ENCODE results near the gene CADM4.

The CADM4 gene

DNA sequence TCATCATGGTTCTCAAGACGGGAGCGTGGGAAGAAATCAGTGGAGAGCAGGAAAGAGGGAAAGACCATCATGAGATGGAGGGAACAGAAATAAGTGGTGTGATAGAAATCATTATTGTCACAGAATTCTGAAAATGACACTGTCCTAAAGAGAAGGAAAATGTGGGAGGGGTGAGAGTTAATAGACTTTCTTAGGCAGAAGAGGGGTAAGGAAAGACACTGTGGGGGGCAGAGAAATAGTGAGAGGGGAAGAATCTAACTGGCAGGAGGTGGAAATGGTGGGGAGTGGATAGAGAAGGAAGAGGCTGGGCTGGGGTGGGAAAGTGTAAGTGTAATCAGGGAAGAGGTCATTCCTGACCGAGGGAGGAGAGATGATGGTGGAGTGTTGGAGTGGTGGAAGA, 60.9 kb downstream of the CADM4 start:
- Histone ChIP-seq H3K27me3 (ENCODE audit: control insufficient read depth in 1 of 2, insufficient read depth in 1 of 2, low read length in 2 of 2) (no peaks in the 10 kb centered on the region), H3K18ac (ENCODE audit: low read depth in 1 of 2, low read length in 2 of 2) (no peak overlapping the region), H3K79me1 (replicated peaks; ENCODE audit: low read length, poor library complexity, severe bottlenecking) (peaks cover 11% of the 10 kb centered on the region), H2BK15ac (ENCODE audit: low read depth, poor library complexity, severe bottlenecking) (no peak overlapping the region), H2BK5ac (ENCODE audit: low read depth, low read length, poor library complexity, severe bottlenecking) (no peak overlapping the region), H3K9me3 (ENCODE audit: control insufficient read depth, low read length) (no peaks in the 10 kb centered on the region), H3K4me1 (ENCODE audit: control insufficient read depth, insufficient read depth, low read depth, low read length) (peaks cover 14% of the 10 kb centered on the region), H3K36me3 (ENCODE audit: control insufficient read depth in 1 of 2, insufficient read depth in 2 of 2, low read depth in 1 of 2, low read length in 2 of 2) (peaks cover 0 to under 1% of the 10 kb centered on the region in 2 experiments), H2BK120ac (ENCODE audit: low read depth, low read length) (no peak overlapping the region), H3K4me2 (ENCODE audit: low read length, poor library complexity, severe bottlenecking) (no peak overlapping the region), H3K27ac (ENCODE audit: low read length, poor library complexity, severe bottlenecking) (no peak overlapping the region), H2AFZ (ENCODE audit: low read depth, low read length) (no peak overlapping the region), H4K8ac (ENCODE audit: low read length) (no peak overlapping the region), H3K4me3 (ENCODE audit: insufficient read depth in 1 of 2, low read depth in 1 of 2, low read length in 2 of 2) (no peak overlapping the region), H3K14ac (ENCODE audit: low read length in 2 of 2) (no peak overlapping the region), H3K9ac (ENCODE audit: low read length) (no peak overlapping the region), H3K23ac (ENCODE audit: low read length in 2 of 2) (no peak overlapping the region), H2BK12ac (ENCODE audit: low read length in 2 of 2) (no peak overlapping the region), H4K91ac (ENCODE audit: low read length) (no peak overlapping the region), H3K4ac (ENCODE audit: low read depth in 1 of 2, low read length in 2 of 2) (no peak overlapping the region), H2AK5ac (ENCODE audit: low read length, severe bottlenecking) (no peak overlapping the region)
- DNase-seq, result no peak
- WGBS, result 87% methylated on average over 3 of the region's 3 CpGs

DNA sequence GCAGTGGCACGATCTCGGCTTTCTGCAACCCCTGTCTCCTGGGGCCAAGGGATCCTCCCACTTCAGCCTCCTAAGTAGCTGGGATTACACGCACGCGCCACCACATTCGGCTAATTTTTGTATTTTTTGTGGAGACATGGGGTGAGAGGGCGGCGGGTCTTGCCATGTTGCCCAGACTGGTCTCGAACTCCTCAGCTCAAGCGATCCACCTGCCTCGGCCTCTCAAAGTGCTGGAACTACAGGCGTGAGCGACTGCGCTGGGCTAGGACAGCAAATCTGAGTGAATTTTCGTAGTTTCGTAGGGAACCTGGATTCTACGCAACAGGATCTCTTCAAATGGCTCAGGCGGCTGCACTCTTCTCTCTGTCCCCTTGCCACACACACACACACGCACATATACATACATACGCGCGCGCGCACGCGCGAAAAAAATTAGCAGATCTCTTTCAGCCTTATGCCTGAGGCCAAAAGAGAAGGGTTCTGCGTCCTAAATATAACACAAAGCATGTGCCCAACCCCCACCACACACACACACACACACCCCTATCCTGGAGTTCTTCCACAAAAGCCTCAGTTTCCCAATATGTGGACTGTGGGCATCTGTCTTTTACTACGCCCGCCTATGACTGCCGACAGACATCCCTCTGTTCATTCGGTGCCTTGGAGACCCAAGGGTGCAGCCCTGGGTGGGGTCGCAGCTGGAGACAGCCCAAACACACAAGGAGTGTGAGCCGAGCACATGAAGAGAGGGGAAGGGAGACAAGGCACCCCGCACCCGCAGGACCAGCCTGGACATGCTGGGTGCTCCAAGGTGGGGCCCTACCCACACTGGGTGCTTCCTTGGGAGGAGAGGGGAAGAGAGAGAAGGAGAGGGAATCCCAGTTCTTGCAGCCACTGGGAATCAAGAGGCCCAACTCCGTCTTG, 63.4 kb downstream of the CADM4 start:
- no peak for DNase-seq
- Histone ChIP-seq H2BK12ac (ENCODE audit: low read length in 2 of 2) (peak overlapping the region; percentile 20 to 71), H3K9ac (ENCODE audit: low read length) (peak overlapping the region; percentile 100), H3K27me3 (ENCODE audit: control insufficient read depth in 1 of 2, insufficient read depth in 1 of 2, low read length in 2 of 2) (no peaks in the 10 kb centered on the region), H3K27ac (ENCODE audit: low read length, poor library complexity, severe bottlenecking) (peak overlapping the region; percentile 30), H3K9me3 (ENCODE audit: control insufficient read depth, low read length) (no peaks in the 10 kb centered on the region), H3K79me1 (replicated peaks; ENCODE audit: low read length, poor library complexity, severe bottlenecking) (peaks cover 25% of the 10 kb centered on the region), H3K4ac (ENCODE audit: low read depth in 1 of 2, low read length in 2 of 2) (peak overlapping the region; percentile 46 to 74), H2BK120ac (ENCODE audit: low read depth, low read length) (peak overlapping the region; percentile 64), H2BK15ac (ENCODE audit: low read depth, poor library complexity, severe bottlenecking) (no peak overlapping the region), H3K4me2 (ENCODE audit: low read length, poor library complexity, severe bottlenecking) (no peak overlapping the region), H2AK5ac (ENCODE audit: low read length, severe bottlenecking) (peak overlapping the region; percentile 69), H3K14ac (ENCODE audit: low read length in 2 of 2) (no peak overlapping the region), H4K91ac (ENCODE audit: low read length) (peak overlapping the region; percentile 70), H3K36me3 (ENCODE audit: control insufficient read depth in 1 of 2, insufficient read depth in 2 of 2, low read depth in 1 of 2, low read length in 2 of 2) (peaks cover 0 to 20% of the 10 kb centered on the region in 2 experiments), H3K23ac (ENCODE audit: low read length in 2 of 2) (no peak overlapping the region), H3K4me1 (ENCODE audit: control insufficient read depth, insufficient read depth, low read depth, low read length) (peaks cover 12% of the 10 kb centered on the region), H3K18ac (ENCODE audit: low read depth in 1 of 2, low read length in 2 of 2) (peak overlapping the region; percentile 77 to 89), H4K8ac (ENCODE audit: low read length) (peak overlapping the region; percentile 86), H2AFZ (ENCODE audit: low read depth, low read length) (peak overlapping the region; percentile 67), H3K4me3 (ENCODE audit: insufficient read depth in 1 of 2, low read depth in 1 of 2, low read length in 2 of 2) (peak overlapping the region in 1 of 2 experiments; percentile 100), H2BK5ac (ENCODE audit: low read depth, low read length, poor library complexity, severe bottlenecking) (peak overlapping the region; percentile 19)
- 88% methylated on average over 37 of the region's 37 CpGs for WGBS

- Histone ChIP-seq H3K27me3 (ENCODE audit: control insufficient read depth in 1 of 2, insufficient read depth in 1 of 2, low read length in 2 of 2) (no peaks in the 10 kb centered on the region), H3K4ac (ENCODE audit: low read depth in 1 of 2, low read length in 2 of 2) (peak within 1 kb of the TSS; percentile 46 to 74), H3K79me1 (replicated peaks; ENCODE audit: low read length, poor library complexity, severe bottlenecking) (peaks cover 33% of the 10 kb centered on the region), H3K4me1 (ENCODE audit: control insufficient read depth, insufficient read depth, low read depth, low read length) (peaks cover 12% of the 10 kb centered on the region), H2BK15ac (ENCODE audit: low read depth, poor library complexity, severe bottlenecking) (no peak within 1 kb of the TSS), H3K23ac (ENCODE audit: low read length in 2 of 2) (no peak within 1 kb of the TSS), H3K9me3 (ENCODE audit: control insufficient read depth, low read length) (no peaks in the 10 kb centered on the region), H3K4me2 (ENCODE audit: low read length, poor library complexity, severe bottlenecking) (peak within 1 kb of the TSS; percentile 60), H3K14ac (ENCODE audit: low read length in 2 of 2) (peak within 1 kb of the TSS in 1 of 2 experiments; percentile 91), H3K36me3 (ENCODE audit: control insufficient read depth in 1 of 2, insufficient read depth in 2 of 2, low read depth in 1 of 2, low read length in 2 of 2) (peaks cover 0 to 20% of the 10 kb centered on the region in 2 experiments), H2BK120ac (ENCODE audit: low read depth, low read length) (peak within 1 kb of the TSS; percentile 64), H2AFZ (ENCODE audit: low read depth, low read length) (peak within 1 kb of the TSS; percentile 79), H3K9ac (ENCODE audit: low read length) (peak within 1 kb of the TSS; percentile 100), H2AK5ac (ENCODE audit: low read length, severe bottlenecking) (peak within 1 kb of the TSS; percentile 69), H2BK5ac (ENCODE audit: low read depth, low read length, poor library complexity, severe bottlenecking) (peak within 1 kb of the TSS; percentile 92), H3K27ac (ENCODE audit: low read length, poor library complexity, severe bottlenecking) (peak within 1 kb of the TSS; percentile 66), H4K8ac (ENCODE audit: low read length) (peak within 1 kb of the TSS; percentile 86), H2BK12ac (ENCODE audit: low read length in 2 of 2) (peak within 1 kb of the TSS; percentile 20 to 71), H3K4me3 (ENCODE audit: insufficient read depth in 1 of 2, low read depth in 1 of 2, low read length in 2 of 2) (peak within 1 kb of the TSS; percentile 75 to 100), H4K91ac (ENCODE audit: low read length) (peak within 1 kb of the TSS; percentile 81), H3K18ac (ENCODE audit: low read depth in 1 of 2, low read length in 2 of 2) (peak within 1 kb of the TSS; percentile 89 to 94)
- DNase-seq, result peak; percentile 99
- 2% methylated on average over 42 of the region's 51 CpGs for WGBS
Observed at GRCh38 chr19:43575156-43575950, 64.3 kb downstream of the CADM4 start, which contains the start of the genes PINLYP and XRCC1. Gene PINLYP (plus strand): TSS chr19:43575801. CDS start chr19:43577192, 1,391 bp downstream. Gene XRCC1 (minus strand): TSS chr19:43575527. CDS start chr19:43575458, 69 bp downstream.

Measured in mesenchymal stem cell (in vitro differentiated cells and primary cell).